GM23248 (cell line): ENCODE results near the gene TFB1M.

Experiments used
- EZH2 ChIP-seq: fragments of 200-600 bp; sonication (generic); IDR thresholded peaks from 2 replicates; pipeline ENCODE4 v1.6.1; 2018; ENCODE audit warnings: antibody characterized with exemption, mild to moderate bottlenecking; ENCODE audit not compliant: insufficient read depth, poor library complexity, severe bottlenecking
- EZH2phosphoT487 ChIP-seq: fragments of 200-600 bp; sonication (generic); IDR thresholded peaks from 2 replicates; pipeline ENCODE4 v1.6.1; 2018; ENCODE audit warnings: antibody characterized with exemption, moderate library complexity, mild to moderate bottlenecking, low read depth; ENCODE audit not compliant: insufficient read depth

DNA sequence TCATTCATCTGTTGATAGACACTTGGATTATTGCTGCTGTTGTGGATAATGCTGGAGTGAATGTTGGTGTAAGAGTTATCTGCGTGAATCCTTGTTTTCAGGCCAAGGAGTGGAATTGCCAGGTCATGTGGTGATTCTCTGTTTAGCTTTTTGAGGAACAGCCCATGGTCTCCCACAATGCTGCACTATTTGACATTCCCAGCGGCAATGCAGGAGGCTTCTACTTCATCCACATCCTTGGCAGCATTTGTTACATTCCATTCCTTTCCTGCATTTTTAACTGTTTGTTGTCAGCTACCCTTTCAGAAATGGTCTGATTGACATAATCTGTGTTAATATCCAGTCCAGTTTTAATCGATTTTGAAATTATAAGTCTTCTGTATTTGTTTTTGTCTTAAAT lies 102.2 kb downstream of the TFB1M start:
- TF ChIP-seq EZH2 (no peak), EZH2phosphoT487 (no peak)
